CD4-positive, alpha-beta T cell (primary cell): Measurements from ENCODE around the gene STOM. TPM values are rescaled to one million over a fixed set of nuclear protein-coding genes. Genes with fewer than 3 reads are reported as not detected.

ENCODE experiments used
- ATAC-seq: fragments of 200-7000 bp; cut with Tn5 transposase; one replicate; pipeline ENCODE4 v1.10.0; 2022; ENCODE audit warnings: mild to moderate bottlenecking; ENCODE audit not compliant: poor library complexity
- CTCF ChIA-PET: fragments of 350-600 bp; sonication (Branson Sonifier 250); formaldehyde crosslinking; loops from one replicate; lab custom pipeline; 2021; ENCODE audit warnings: antibody characterized with exemption, inconsistent platforms; lab: Charles Lee
- POLR2A ChIA-PET: fragments of 350-600 bp; sonication (Branson Sonifier 250); formaldehyde crosslinking; loops from one replicate; lab custom pipeline; 2021; ENCODE audit warnings: antibody characterized with exemption, inconsistent platforms; lab: Charles Lee
- DNase-seq, 14 experiments: peaks; one replicate each; pipeline ENCODE4 v3.0.0-alpha.2; 2013 to 2020; ENCODE audit warnings: mixed read lengths in 2 of 14
- H3K27ac ChIP-seq, 2 donors: one replicate each; pipeline versions ENCODE4 v1.5.1 to v1.7.0; 2013; ENCODE audit warnings: low read length in 2 of 2, low read depth in 1 of 2, mild to moderate bottlenecking in 1 of 2
- H3K27me3 ChIP-seq, 2 experiments: 1 replicate in 1 of 2; 2 replicates in 1 of 2; pipeline versions ENCODE4 v1.6.1 to v1.7.0; 2013; ENCODE audit warnings: low read length in 2 of 2, control low read depth in 1 of 2, mild to moderate bottlenecking in 1 of 2, moderate library complexity in 1 of 2; ENCODE audit not compliant: insufficient read depth in 2 of 2, control insufficient read depth in 1 of 2
- H3K36me3 ChIP-seq: one replicate; pipeline ENCODE4 v1.6.1; 2013; ENCODE audit warnings: low read length, control low read depth; ENCODE audit not compliant: insufficient read depth
- H3K4me1 ChIP-seq: one replicate; pipeline ENCODE4 v1.6.1; 2013; ENCODE audit warnings: low read length, control low read depth; ENCODE audit not compliant: insufficient read depth
- H3K4me3 ChIP-seq: one replicate; pipeline ENCODE4 v1.5.1; 2013; ENCODE audit warnings: mild to moderate bottlenecking, low read length, moderate library complexity
- H3K9me3 ChIP-seq, 2 experiments: 1 replicate in 1 of 2; 2 replicates in 1 of 2; pipeline versions ENCODE4 v1.6.1 to v1.7.0; 2013; ENCODE audit warnings: low read length in 2 of 2, mild to moderate bottlenecking in 2 of 2, control low read depth in 1 of 2, moderate library complexity in 1 of 2; ENCODE audit not compliant: control insufficient read depth in 1 of 2, insufficient read depth in 1 of 2
- H3K27ac Mint-ChIP-seq: one replicate; pipeline ENCODE4 v1.8.0; 2020; ENCODE audit warnings: mixed read lengths
- H3K27me3 Mint-ChIP-seq: one replicate; pipeline ENCODE4 v1.8.0; 2021; ENCODE audit warnings: mixed read lengths
- H3K36me3 Mint-ChIP-seq: one replicate; pipeline ENCODE4 v1.8.0; 2021; ENCODE audit warnings: low read depth, mixed read lengths
- H3K4me1 Mint-ChIP-seq: one replicate; pipeline ENCODE4 v1.8.0; 2021; ENCODE audit warnings: low read depth, mixed read lengths
- H3K4me3 Mint-ChIP-seq: one replicate; pipeline ENCODE4 v1.8.0; 2020; ENCODE audit warnings: mild to moderate bottlenecking, mixed read lengths
- H3K9me3 Mint-ChIP-seq: one replicate; pipeline ENCODE4 v1.8.0; 2020; ENCODE audit warnings: mixed read lengths
- CTCF ChIP-seq: fragments of 200-600 bp; IDR thresholded peaks from one replicate; pipeline ENCODE4 v1.8.0; 2022; ENCODE audit warnings: antibody characterized with exemption, mild to moderate bottlenecking
- intact Hi-C, 2 experiments: fragments of 100-400 bp; cut with DNase I in 1 of 2; cut with micrococcal nuclease in 1 of 2; formaldehyde crosslinking; loops; one replicate each; pipeline versions ENCODE4 v1.15.1 to v1.9.0; 2023 to 2025; cut with DNase I, micrococcal nuclease
- total RNA-seq, 174 experiments: library from RNA in 2 of 174; stranded (reverse) in 2 of 174; gene quantifications; one replicate each; pipeline ENCODE4 v1.2.3 and lab custom pipeline; 2021 to 2026

STOM gene
- total RNA-seq, 2 experiments from 2014 or later, result 26.1 to 27.9 TPM

GRCh38 chr9:121393318-121393717, 23.3 kb upstream of the STOM start:
- no peaks in the 10 kb centered on the region for H3K9me3 Mint-ChIP-seq
- peak in 1 of 14 experiments; percentile 14 for DNase-seq
- H3K4me3 Mint-ChIP-seq, result no peak overlapping the region
- no peak overlapping the region for H3K27ac ChIP-seq
- H3K4me3 ChIP-seq, result no peak overlapping the region
- POLR2A ChIA-PET, result no interaction called here
- no peaks in the 10 kb centered on the region for H3K27me3 ChIP-seq
- no peaks in the 10 kb centered on the region for H3K36me3 ChIP-seq
- no peaks in the 10 kb centered on the region for H3K36me3 Mint-ChIP-seq
- CTCF ChIA-PET, result interaction anchor here (1.2 to 4.5 kb wide), 2 partner anchors 73 to 115 kb away, joined by 4 to 28 read pairs; no protein-coding TSS in a partner anchor
- intact Hi-C loops, result no loop called here
- H3K9me3 ChIP-seq, result no peaks in the 10 kb centered on the region
- H3K27me3 Mint-ChIP-seq, result no peaks in the 10 kb centered on the region
- H3K27ac Mint-ChIP-seq, result no peak overlapping the region
- H3K4me1 ChIP-seq, result peaks cover 6% of the 10 kb centered on the region
- no peak for ATAC-seq
- TF ChIP-seq CTCF, result no peak
- peaks cover 6% of the 10 kb centered on the region for H3K4me1 Mint-ChIP-seq

- no peak for TF ChIP-seq CTCF
- H3K27me3 ChIP-seq, result no peaks in the 10 kb centered on the region
- no peaks in the 10 kb centered on the region for H3K27me3 Mint-ChIP-seq
- CTCF ChIA-PET, result interaction anchor here (4.5 kb wide), 1 partner anchor 70 kb away, joined by 28 read pairs; no protein-coding TSS in a partner anchor
- H3K36me3 ChIP-seq, result no peaks in the 10 kb centered on the region
- no peaks in the 10 kb centered on the region for H3K36me3 Mint-ChIP-seq
- peaks cover 6% of the 10 kb centered on the region for H3K4me1 Mint-ChIP-seq
- H3K27ac ChIP-seq, result no peak overlapping the region
- intact Hi-C loops, result no loop called here
- DNase-seq (no peak), ATAC-seq (no peak)
- peaks cover 6% of the 10 kb centered on the region for H3K4me1 ChIP-seq
- H3K27ac Mint-ChIP-seq, result no peak overlapping the region
- POLR2A ChIA-PET, result no interaction called here
- no peak overlapping the region for H3K4me3 Mint-ChIP-seq
- H3K4me3 ChIP-seq, result no peak overlapping the region
- H3K9me3 Mint-ChIP-seq, result no peaks in the 10 kb centered on the region
- no peaks in the 10 kb centered on the region for H3K9me3 ChIP-seq
These were observed 20.3 kb upstream of the STOM start for GRCh38 chr9:121390372-121390771.

- DNase-seq (no peak), ATAC-seq (no peak)
- intact Hi-C loops, result no loop called here
- Histone ChIP-seq H3K27me3 (no peaks in the 10 kb centered on the region), H3K36me3 (no peaks in the 10 kb centered on the region), H3K4me1 (peaks cover 2% of the 10 kb centered on the region), H3K4me3 (no peak overlapping the region), H3K9me3 (no peaks in the 10 kb centered on the region), H3K27ac (no peak overlapping the region)
- ChIA-PET POLR2A (no interaction called here), CTCF (no interaction called here)
- TF ChIP-seq CTCF, result no peak
- no peak overlapping the region for H3K27ac Mint-ChIP-seq
- H3K4me1 Mint-ChIP-seq, result peaks cover 2% of the 10 kb centered on the region
- H3K4me3 Mint-ChIP-seq, result no peak overlapping the region
- H3K9me3 Mint-ChIP-seq, result no peaks in the 10 kb centered on the region
- H3K27me3 Mint-ChIP-seq, result peaks cover 3% of the 10 kb centered on the region
- H3K36me3 Mint-ChIP-seq, result no peaks in the 10 kb centered on the region
These were observed 18.3 kb upstream of the STOM start for GRCh38 chr9:121388140-121388905.
